Spleen (tissue), 11 donors: Measurements from ENCODE around the gene AKAIN1. TPM values are rescaled to one million over a fixed set of nuclear protein-coding genes. Genes with fewer than 3 reads are reported as not detected.

ENCODE experiments used
- DNase-seq: peaks from one replicate; pipeline ENCODE4 v3.0.0-alpha.2; 2020
- H3K27ac ChIP-seq, 8 donors: fragments of 200-600 bp; sonication (generic) in 7 of 8; 1 replicate in 4 of 8; 2 replicates in 4 of 8; pipeline versions ENCODE4 v1.5.0 to v1.8.0; 2016 to 2021; ENCODE audit warnings: inconsistent platforms in 4 of 8, mild to moderate bottlenecking in 4 of 8, moderate library complexity in 1 of 8
- H3K27me3 ChIP-seq, 7 donors: fragments of 200-600 bp; sonication (generic) in 6 of 7; replicated peaks in 1 of 7; 1 replicate in 4 of 7; 2 replicates in 3 of 7; pipeline versions ENCODE4 v1.5.0 to v1.8.0; 2016 to 2021; ENCODE audit warnings: inconsistent platforms in 3 of 7, mild to moderate bottlenecking in 1 of 7
- H3K36me3 ChIP-seq, 6 donors: fragments of 200-600 bp; sonication (generic) in 5 of 6; 1 replicate in 4 of 6; 2 replicates in 2 of 6; pipeline versions ENCODE4 v1.5.0 to v1.8.0; 2016 to 2021; ENCODE audit warnings: inconsistent platforms in 2 of 6
- H3K4me1 ChIP-seq, 6 donors: fragments of 200-600 bp; sonication (generic) in 5 of 6; 1 replicate in 3 of 6; 2 replicates in 3 of 6; pipeline versions ENCODE4 v1.5.0 to v1.8.0; 2016 to 2021; ENCODE audit warnings: inconsistent platforms in 3 of 6
- H3K4me3 ChIP-seq, 8 donors: fragments of 200-600 bp; sonication (generic) in 7 of 8; 1 replicate in 4 of 8; 2 replicates in 4 of 8; pipeline versions ENCODE4 v1.5.0 to v1.8.0; 2016 to 2021; ENCODE audit warnings: inconsistent platforms in 4 of 8, mild to moderate bottlenecking in 4 of 8, moderate library complexity in 2 of 8
- H3K9me3 ChIP-seq, 8 donors: fragments of 200-600 bp; sonication (generic) in 7 of 8; 1 replicate in 4 of 8; 2 replicates in 4 of 8; pipeline versions ENCODE4 v1.5.0 to v1.8.0; 2016 to 2021; ENCODE audit warnings: inconsistent platforms in 4 of 8
- CTCF ChIP-seq, 11 experiments: fragments of 200-600 bp in 7 of 11; fragments of 450-650 bp in 4 of 11; sonication (generic) in 4 of 11; IDR thresholded peaks in 8 of 11; conservative IDR thresholded peaks in 3 of 11; 1 replicate in 7 of 11; 2 replicates in 4 of 11; pipeline versions ENCODE4 v1.4.0 to v1.8.0; 2016 to 2021; ENCODE audit warnings: antibody characterized with exemption in 11 of 11, inconsistent platforms in 4 of 11, mild to moderate bottlenecking in 1 of 11
- POLR2A ChIP-seq, 3 donors: fragments of 450-650 bp; IDR thresholded peaks; one replicate each; pipeline ENCODE4 v1.5.1; 2017; ENCODE audit warnings: antibody characterized with exemption in 3 of 3, mild to moderate bottlenecking in 1 of 3
- POLR2AphosphoS5 ChIP-seq, 3 donors: sonication (generic); formaldehyde crosslinking; IDR thresholded peaks; one replicate each; pipeline ENCODE4 v1.5.1; 2017; ENCODE audit warnings: antibody characterized with exemption in 3 of 3
- WGBS, 5 donors: extraction: QIAGEN DNeasy Blood & Tissue Kit in 3 of 5; methylation state at CpG; one replicate each; pipeline versions ENCODE4 v1.1.5 to v1.1.7; 2013 to 2018; 5-methylcytosine and 5-hydroxymethylcytosine counted together
- intact Hi-C: fragments of 100-400 bp; cut with DNase I; formaldehyde crosslinking; loops from one replicate; pipeline ENCODE4 v1.15.0; 2023; ENCODE audit warnings: low total_unique reads
- polyA plus RNA-seq, 3 donors: library from polyadenylated mRNA; stranded (reverse); fragments of 200-250 nt; gene quantifications; one replicate each; pipeline ENCODE4 v1.2.1, GENCODE V29; 2013
- total RNA-seq, 7 donors: library from RNA; depleted of rRNA in 3 of 7; stranded (reverse); fragments of >200 nt in 3 of 7; fragmentation: NEBNext Ultra II Directional in 4 of 7; extraction: Animal tissue kit (Norgen Biotek cat#: 25700) in 4 of 7; gene quantifications; one replicate each; pipeline versions ENCODE4 v1.1.0 to v1.2.1, GENCODE V29; 2016 to 2021
- donor health status: healthy with polysubstance abuse.
- donor health status: DM: no; HTN: no; CAD: no; lungs with moderate emphysema.
- donor health status: DM: no; HTN: no; CAD: no.
- donor health status: Bipolar disorder and iron deficiency.
- donor health status: healthy.
- donor health status: DM: no; HTN: no; CAD: no.
- donor health status: DM: yes; HTN: yes; CAD: no.

The AKAIN1 gene
- total and polyA plus RNA-seq, 10 donors = not detected

DNA sequence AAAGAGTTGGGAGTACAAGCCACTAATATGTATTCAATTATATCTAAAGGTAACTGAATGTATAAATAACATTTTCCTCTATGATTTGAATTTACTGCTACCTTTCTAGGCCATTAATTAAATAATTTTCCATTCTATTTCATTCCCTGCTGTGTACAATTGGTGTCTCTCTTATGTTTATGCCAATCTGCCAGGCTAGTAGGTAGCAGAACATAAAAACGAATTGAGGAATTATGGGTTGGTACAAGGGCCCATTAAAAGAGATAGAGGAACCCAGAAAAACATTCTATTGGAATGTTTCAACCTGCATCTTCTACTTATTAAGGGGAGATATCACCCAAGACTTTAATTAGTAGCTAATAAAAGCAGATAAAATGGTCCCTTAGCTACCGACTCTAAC lies 32.2 kb downstream of the AKAIN1 start:
- no peaks in the 10 kb centered on the region for H3K9me3 ChIP-seq
- H3K4me1 ChIP-seq = peaks cover 0 to 9% (median 0%) of the 10 kb centered on the region in 6 donors
- H3K27me3 ChIP-seq = no peaks in the 10 kb centered on the region
- no peaks in the 10 kb centered on the region for H3K36me3 ChIP-seq
- intact Hi-C loops = no loop called here
- no peak for TF ChIP-seq CTCF (IDR thresholded peaks at IDR 0.05 in 8 of 11, conservative IDR thresholded peaks at IDR 0.05 in 3 of 11)
- TF ChIP-seq POLR2A (IDR thresholded peaks at IDR 0.05) = no peak
- no peak for TF ChIP-seq POLR2AphosphoS5 (IDR thresholded peaks at IDR 0.05)
- H3K4me3 ChIP-seq = no peak overlapping the region
- no peak overlapping the region for H3K27ac ChIP-seq
- 63 to 90% (median 77%) methylated on average over 2 of the region's 2 CpGs for WGBS, 5 donors
- no peak for DNase-seq

- Histone ChIP-seq H3K4me3 (no peak overlapping the region), H3K9me3 (no peaks in the 10 kb centered on the region), H3K4me1 (peaks cover 0 to 14% (median 0%) of the 10 kb centered on the region in 6 donors), H3K27ac (no peak overlapping the region), H3K36me3 (no peaks in the 10 kb centered on the region), H3K27me3 (no peaks in the 10 kb centered on the region)
- no peak for DNase-seq
- no peak for TF ChIP-seq POLR2A (IDR thresholded peaks at IDR 0.05)
- no peak for TF ChIP-seq POLR2AphosphoS5 (IDR thresholded peaks at IDR 0.05)
- no peak for TF ChIP-seq CTCF (IDR thresholded peaks at IDR 0.05 in 8 of 11, conservative IDR thresholded peaks at IDR 0.05 in 3 of 11)
- intact Hi-C loops = no loop called here
Measured at GRCh38 chr18:5162111-5162510, 34.9 kb downstream of the AKAIN1 start.

GRCh38 chr18:5159080-5159479 lies 38.0 kb downstream of the AKAIN1 start:
- no peaks in the 10 kb centered on the region for H3K27me3 ChIP-seq
- H3K36me3 ChIP-seq = no peaks in the 10 kb centered on the region
- H3K27ac ChIP-seq = peak overlapping the region in 1 of 8 donors; percentile 16
- H3K4me3 ChIP-seq = no peak overlapping the region
- intact Hi-C loops = no loop called here
- peaks cover 0 to 14% (median 0%) of the 10 kb centered on the region in 6 donors for H3K4me1 ChIP-seq
- DNase-seq = no peak
- H3K9me3 ChIP-seq = no peaks in the 10 kb centered on the region
- 6 to 26% (median 8%) methylated on average over 3 of the region's 3 CpGs for WGBS, 5 donors
- TF ChIP-seq CTCF (IDR thresholded peaks at IDR 0.05 in 8 of 11, conservative IDR thresholded peaks at IDR 0.05 in 3 of 11) (no peak), POLR2AphosphoS5 (IDR thresholded peaks at IDR 0.05) (no peak), POLR2A (IDR thresholded peaks at IDR 0.05) (no peak)

DNA sequence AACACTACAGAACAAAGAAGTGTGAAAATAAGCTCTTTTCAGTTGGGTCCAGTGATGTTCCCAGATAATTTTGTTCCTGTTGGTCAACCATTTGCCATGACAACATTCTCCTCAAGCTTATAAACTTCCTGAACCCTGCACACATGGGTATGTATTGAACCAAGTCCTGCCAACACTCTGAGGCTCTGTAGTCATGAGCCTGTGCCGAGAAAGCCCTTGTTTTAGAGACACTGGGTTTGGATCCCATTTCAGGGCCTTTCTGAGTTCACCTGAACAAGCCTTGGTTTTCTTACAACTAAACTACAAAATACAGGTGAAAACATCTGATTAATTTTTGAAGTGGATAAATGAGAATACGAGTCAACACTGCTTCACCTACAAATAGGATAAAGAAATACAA lies 38.5 kb downstream of the AKAIN1 start:
- H3K4me1 ChIP-seq = peaks cover 0 to 14% (median 0%) of the 10 kb centered on the region in 6 donors
- no peak for DNase-seq
- 69 to 80% (median 71%) methylated on average over 2 of the region's 2 CpGs for WGBS, 5 donors
- no peaks in the 10 kb centered on the region for H3K9me3 ChIP-seq
- no peaks in the 10 kb centered on the region for H3K36me3 ChIP-seq
- intact Hi-C loops = no loop called here
- no peak overlapping the region for H3K4me3 ChIP-seq
- no peaks in the 10 kb centered on the region for H3K27me3 ChIP-seq
- H3K27ac ChIP-seq = peak overlapping the region in 1 of 8 donors; percentile 13
- no peak for TF ChIP-seq POLR2A (IDR thresholded peaks at IDR 0.05)
- TF ChIP-seq CTCF (IDR thresholded peaks at IDR 0.05 in 8 of 11, conservative IDR thresholded peaks at IDR 0.05 in 3 of 11) = no peak
- TF ChIP-seq POLR2AphosphoS5 (IDR thresholded peaks at IDR 0.05) = no peak
